IMR-90 (cell line): ENCODE results near the gene KDM1A. TPM values are rescaled to one million over a fixed set of nuclear protein-coding genes. Genes with fewer than 3 reads are reported as not detected.
A peak's percentile ranks its signal among the peaks of the same experiment; 100 is the strongest.

Experiments used
- ATAC-seq: fragments of 200-7000 bp; cut with Tn5 transposase; 2 replicates; pipeline ENCODE4 v1.9.1; 2020; ENCODE audit warnings: low read depth, mild to moderate bottlenecking, moderate library complexity
- BruUV-seq: library from RNA; stranded (reverse); fragments of 400-500 nt; replicated peaks from 2 replicates; lab custom pipeline; 2021; lab: Mats Ljungman, UMichigan
- CTCF ChIA-PET: fragments of 300-600 bp; formaldehyde crosslinking; extraction: SDS; loops from one replicate; lab custom pipeline; 2021; ENCODE audit warnings: antibody characterized with exemption; lab: Yijun Ruan, JAX
- POLR2A ChIA-PET: fragments of 300-600 bp; sonication (Branson Sonifier 250); formaldehyde crosslinking; loops from one replicate; lab custom pipeline; 2022; ENCODE audit warnings: antibody characterized with exemption; ENCODE audit not compliant: unreplicated experiment; lab: Charles Lee
- DNase-seq: peaks from one replicate; pipeline ENCODE4 v3.0.0; 2013
- H2AFZ ChIP-seq: replicated peaks from 2 replicates; pipeline ENCODE3; 2013; ENCODE audit warnings: low read length, mild to moderate bottlenecking; ENCODE audit not compliant: poor library complexity
- H2AK5ac ChIP-seq: 2 replicates; pipeline ENCODE4 v1.6.1; 2013; ENCODE audit warnings: low read depth, low read length, inconsistent platforms
- H2AK9ac ChIP-seq: replicated peaks from 2 replicates; pipeline ENCODE3; 2013; ENCODE audit warnings: mild to moderate bottlenecking, low read depth, low read length, moderate library complexity; ENCODE audit not compliant: poor library complexity
- H2BK120ac ChIP-seq: 2 replicates; pipeline ENCODE4 v1.6.1; 2013; ENCODE audit warnings: low read depth, low read length, inconsistent platforms
- H2BK15ac ChIP-seq: 3 replicates; pipeline ENCODE4 v1.6.1; 2013; ENCODE audit warnings: low read depth, low read length, inconsistent platforms
- H2BK20ac ChIP-seq: 2 replicates; pipeline ENCODE4 v1.6.1; 2013; ENCODE audit warnings: low read depth, mild to moderate bottlenecking, inconsistent platforms, low read length, moderate library complexity
- H2BK5ac ChIP-seq: 2 replicates; pipeline ENCODE4 v1.6.1; 2013; ENCODE audit warnings: mild to moderate bottlenecking, low read depth, low read length, inconsistent platforms; ENCODE audit not compliant: poor library complexity, severe bottlenecking
- H3K14ac ChIP-seq: replicated peaks from 2 replicates; pipeline ENCODE4 v1.6.1; 2013; ENCODE audit warnings: low read depth, low read length, inconsistent platforms
- H3K18ac ChIP-seq: 2 replicates; pipeline ENCODE4 v1.6.1; 2013; ENCODE audit warnings: low read depth, low read length, control low read depth
- H3K23ac ChIP-seq: 2 replicates; pipeline ENCODE4 v1.6.1; 2013; ENCODE audit warnings: low read depth, low read length, inconsistent platforms
- H3K27ac ChIP-seq: 2 replicates; pipeline ENCODE4 v1.5.1; 2013; ENCODE audit warnings: mild to moderate bottlenecking, control low read depth, low read length; ENCODE audit not compliant: insufficient read depth
- H3K27me3 ChIP-seq: 2 replicates; pipeline ENCODE4 v1.6.1; 2013; ENCODE audit warnings: low read length; ENCODE audit not compliant: control insufficient read depth, insufficient read depth
- H3K36me3 ChIP-seq: 2 replicates; pipeline ENCODE4 v1.6.1; 2013; ENCODE audit warnings: low read length, mixed read lengths; ENCODE audit not compliant: control insufficient read depth, insufficient read depth
- H3K4ac ChIP-seq: 2 replicates; pipeline ENCODE4 v1.6.1; 2013; ENCODE audit warnings: low read depth, low read length, inconsistent platforms
- H3K4me1 ChIP-seq: 2 replicates; pipeline ENCODE4 v1.6.1; 2013; ENCODE audit warnings: low read length, mixed read lengths; ENCODE audit not compliant: control insufficient read depth, insufficient read depth
- H3K4me2 ChIP-seq: 2 replicates; pipeline ENCODE4 v1.6.1; 2013; ENCODE audit warnings: low read depth, mild to moderate bottlenecking, control low read depth, low read length, moderate library complexity
- H3K4me3 ChIP-seq: 2 replicates; pipeline ENCODE4 v1.5.1; 2013; ENCODE audit warnings: low read depth, mild to moderate bottlenecking, control low read depth, low read length, moderate library complexity; ENCODE audit not compliant: insufficient read depth
- H3K56ac ChIP-seq: 2 replicates; pipeline ENCODE4 v1.6.1; 2013; ENCODE audit warnings: low read length, inconsistent platforms; ENCODE audit not compliant: insufficient read depth; ENCODE audit errors: extremely low read depth
- H3K79me1 ChIP-seq, 2 experiments: 2 replicates each; pipeline ENCODE4 v1.6.1; 2013; ENCODE audit warnings: low read length in 2 of 2, inconsistent platforms in 1 of 2, low read depth in 1 of 2
- H3K9ac ChIP-seq: 2 replicates; pipeline ENCODE4 v1.6.1; 2013; ENCODE audit warnings: low read depth, low read length, control low read depth
- H3K9me1 ChIP-seq: 2 replicates; pipeline ENCODE4 v1.6.1; 2013; ENCODE audit warnings: low read length, inconsistent platforms; ENCODE audit not compliant: insufficient read depth
- H3K9me3 ChIP-seq: 2 replicates; pipeline ENCODE4 v1.6.1; 2013; ENCODE audit warnings: low read length; ENCODE audit not compliant: control insufficient read depth, insufficient read depth
- H4K20me1 ChIP-seq: 2 replicates; pipeline ENCODE4 v1.6.1; 2013; ENCODE audit warnings: low read length, inconsistent platforms; ENCODE audit not compliant: insufficient read depth
- H4K5ac ChIP-seq: 2 replicates; pipeline ENCODE4 v1.6.1; 2013; ENCODE audit warnings: mild to moderate bottlenecking, low read depth, low read length, control low read depth
- H4K8ac ChIP-seq, 2 experiments: 2 replicates each; pipeline ENCODE4 v1.6.1; 2013; ENCODE audit warnings: low read depth in 2 of 2, low read length in 2 of 2, control low read depth in 1 of 2, inconsistent platforms in 1 of 2
- H4K91ac ChIP-seq: 2 replicates; pipeline ENCODE4 v1.6.1; 2013; ENCODE audit warnings: low read depth, low read length, inconsistent platforms; ENCODE audit not compliant: insufficient read depth
- BHLHE40 ChIP-seq: fragments of 150-350 bp; IDR thresholded peaks from 2 replicates; pipeline ENCODE4 v1.6.1; 2016; ENCODE audit warnings: mild to moderate bottlenecking, low read depth, low read length
- CEBPB ChIP-seq: IDR thresholded peaks from 2 replicates; pipeline ENCODE4 v1.6.1; 2012; ENCODE audit warnings: low read depth, low read length, improper control_type of control experiment
- CHD1 ChIP-seq: IDR thresholded peaks from 2 replicates; pipeline ENCODE4 v1.6.1; 2012; ENCODE audit warnings: low read depth, low read length, improper control_type of control experiment
- FOS ChIP-seq: fragments of 150-350 bp; IDR thresholded peaks from 2 replicates; pipeline ENCODE4 v1.6.1; 2016; ENCODE audit warnings: low read depth, low read length
- MAFK ChIP-seq: IDR thresholded peaks from 2 replicates; pipeline ENCODE4 v1.6.1; 2012; ENCODE audit warnings: low read depth, low read length, improper control_type of control experiment
- MAZ ChIP-seq: IDR thresholded peaks from 2 replicates; pipeline ENCODE4 v1.6.1; 2012; ENCODE audit warnings: low read depth, mild to moderate bottlenecking, low read length, improper control_type of control experiment, moderate library complexity, borderline replicate concordance
- MXI1 ChIP-seq: IDR thresholded peaks from 2 replicates; pipeline ENCODE4 v1.6.1; 2012; ENCODE audit warnings: low read depth, mild to moderate bottlenecking, low read length, moderate library complexity, borderline replicate concordance
- NFE2L2 ChIP-seq: fragments of 150-350 bp; IDR thresholded peaks from 2 replicates; pipeline ENCODE4 v1.6.1; 2016; ENCODE audit warnings: low read depth, mild to moderate bottlenecking, low read length
- POLR2A ChIP-seq: IDR thresholded peaks from 2 replicates; pipeline ENCODE4 v1.6.1; 2012; ENCODE audit warnings: mild to moderate bottlenecking, low read depth, low read length
- RAD21 ChIP-seq: IDR thresholded peaks from 2 replicates; pipeline ENCODE4 v1.6.1; 2012; ENCODE audit warnings: low read length, improper control_type of control experiment
- RCOR1 ChIP-seq: IDR thresholded peaks from 2 replicates; pipeline ENCODE4 v1.6.1; 2012; ENCODE audit warnings: mild to moderate bottlenecking, low read length, improper control_type of control experiment; ENCODE audit not compliant: insufficient replicate concordance
- RFX5 ChIP-seq: IDR thresholded peaks from 2 replicates; pipeline ENCODE4 v1.8.0; 2012; ENCODE audit warnings: low read depth, mild to moderate bottlenecking, low read length, moderate library complexity
- SMC3 ChIP-seq: fragments of 150-350 bp; IDR thresholded peaks from 2 replicates; pipeline ENCODE4 v1.6.1; 2016; ENCODE audit warnings: low read depth, mild to moderate bottlenecking, antibody characterized with exemption, low read length, moderate library complexity
- dilution Hi-C: fragments of 300-500 bp; cut with HindIII; formaldehyde crosslinking; loops from one replicate; pipeline ENCODE4 v1.14.3; 2018; ENCODE audit warnings: low sequenced_read_pairs; ENCODE audit not compliant: unreplicated experiment
- in situ Hi-C: fragments of 300-500 bp; cut with MboI; formaldehyde crosslinking; loops from 3 replicates; pipeline ENCODE4 v1.14.3; 2019; ENCODE audit warnings: low sequenced_read_pairs, inconsistent platforms, mixed read lengths
- intact Hi-C: fragments of 100-400 bp; cut with micrococcal nuclease; formaldehyde crosslinking; loops from 2 replicates; pipeline ENCODE4 v1.10.0; 2022
- polyA plus RNA-seq, 3 experiments: library from polyadenylated mRNA; depleted of rRNA; stranded (reverse); fragments of >200 nt; gene quantifications; 2 replicates each; pipeline ENCODE4 v1.2.3, GENCODE V29; 2012; ENCODE audit warnings: low replicate concordance in 1 of 3
- total RNA-seq: library from RNA; depleted of rRNA; stranded (reverse); fragments of >200 nt; gene quantifications from 2 replicates; pipeline ENCODE4 v1.2.3, GENCODE V29; 2012
- TF ChIP-seq, protein P1 (sequence below): fragments of 150-350 bp; IDR thresholded peaks from 2 replicates; pipeline ENCODE4 v1.6.1; 2016; ENCODE audit warnings: low read depth, mild to moderate bottlenecking, low read length, moderate library complexity, borderline replicate concordance
- TF ChIP-seq, protein P2 (sequence below): fragments of 150-350 bp; IDR thresholded peaks from 2 replicates; pipeline ENCODE4 v1.6.1; 2017; ENCODE audit warnings: mild to moderate bottlenecking, antibody characterized with exemption, low read length, low read depth
- TF ChIP-seq, protein P3 (sequence below): conservative IDR thresholded peaks from 2 replicates; pipeline ENCODE4 v1.5.1; 2012; ENCODE audit warnings: mild to moderate bottlenecking, low read depth, low read length, improper control_type of control experiment

The KDM1A gene
- total and polyA plus RNA-seq, 2 of the 4 experiments (the other 2 are of a cell fraction): 58.7 to 104 TPM

DNA sequence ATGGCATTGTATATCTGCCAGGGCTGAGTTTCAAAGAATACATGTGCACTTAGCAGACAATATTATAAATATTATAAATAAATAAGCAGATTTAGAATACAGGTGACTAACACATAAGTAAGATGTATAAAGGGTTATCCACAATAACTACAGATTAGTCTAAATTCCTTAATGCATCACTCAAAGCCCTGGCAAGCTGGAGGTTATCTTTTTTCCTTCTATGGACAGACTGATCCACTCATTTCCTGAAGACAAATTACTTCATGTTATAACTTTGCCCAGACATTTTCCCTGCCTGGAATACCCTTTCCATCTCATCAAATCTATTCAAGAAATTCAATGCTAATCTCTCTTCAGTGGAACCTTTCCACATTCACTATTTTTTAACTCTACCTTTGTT lies 110.6 kb downstream of the KDM1A start:
- DNase-seq: no peak
- intact Hi-C loops (loop anchor here (2.0 kb wide), 1 partner anchor 37 kb away; no protein-coding TSS in a partner anchor), in situ Hi-C loops (no loop called here), dilution Hi-C loops (no loop called here)
- Histone ChIP-seq H3K4ac (no peak overlapping the region), H3K23ac (no peak overlapping the region), H3K9me3 (no peaks in the 10 kb centered on the region), H3K27me3 (no peaks in the 10 kb centered on the region), H2AK5ac (no peak overlapping the region), H3K36me3 (peaks cover 4% of the 10 kb centered on the region; the same call in 1 of the 2 replicates), H3K27ac (no peak overlapping the region), H2AFZ (no peak overlapping the region), H3K4me2 (no peak overlapping the region), H2BK120ac (no peak overlapping the region), H3K9ac (no peak overlapping the region), H4K5ac (no peak overlapping the region), H4K8ac (no peak overlapping the region), H3K9me1 (peaks cover 17% of the 10 kb centered on the region), H3K14ac (no peak overlapping the region), H2BK15ac (no peak overlapping the region), H2BK20ac (no peak overlapping the region), H3K56ac (no peak overlapping the region), H3K4me3 (no peak overlapping the region), H4K20me1 (peaks cover 79% of the 10 kb centered on the region), H4K91ac (no peak overlapping the region), H3K18ac (no peak overlapping the region), H3K4me1 (peaks cover 10% of the 10 kb centered on the region; the same call in 1 of the 2 replicates), H3K79me1 (peaks cover 9 to 68% of the 10 kb centered on the region in 2 experiments), H2BK5ac (peak overlapping the region; percentile 33), H2AK9ac (no peak overlapping the region)
- CTCF ChIA-PET: no interaction called here
- no peak for ATAC-seq
- TF ChIP-seq POLR2A (no peak), NFE2L2 (no peak), RFX5 (no peak), MAZ (no peak), SMC3 (no peak), RAD21 (no peak), RCOR1 (no peak), CHD1 (no peak), CEBPB (no peak), MAFK (no peak), BHLHE40 (no peak), FOS (no peak), MXI1 (no peak)
- TF ChIP-seq, protein P1, sequence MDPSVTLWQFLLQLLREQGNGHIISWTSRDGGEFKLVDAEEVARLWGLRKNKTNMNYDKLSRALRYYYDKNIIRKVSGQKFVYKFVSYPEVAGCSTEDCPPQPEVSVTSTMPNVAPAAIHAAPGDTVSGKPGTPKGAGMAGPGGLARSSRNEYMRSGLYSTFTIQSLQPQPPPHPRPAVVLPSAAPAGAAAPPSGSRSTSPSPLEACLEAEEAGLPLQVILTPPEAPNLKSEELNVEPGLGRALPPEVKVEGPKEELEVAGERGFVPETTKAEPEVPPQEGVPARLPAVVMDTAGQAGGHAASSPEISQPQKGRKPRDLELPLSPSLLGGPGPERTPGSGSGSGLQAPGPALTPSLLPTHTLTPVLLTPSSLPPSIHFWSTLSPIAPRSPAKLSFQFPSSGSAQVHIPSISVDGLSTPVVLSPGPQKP: no peak
- TF ChIP-seq, protein P2, sequence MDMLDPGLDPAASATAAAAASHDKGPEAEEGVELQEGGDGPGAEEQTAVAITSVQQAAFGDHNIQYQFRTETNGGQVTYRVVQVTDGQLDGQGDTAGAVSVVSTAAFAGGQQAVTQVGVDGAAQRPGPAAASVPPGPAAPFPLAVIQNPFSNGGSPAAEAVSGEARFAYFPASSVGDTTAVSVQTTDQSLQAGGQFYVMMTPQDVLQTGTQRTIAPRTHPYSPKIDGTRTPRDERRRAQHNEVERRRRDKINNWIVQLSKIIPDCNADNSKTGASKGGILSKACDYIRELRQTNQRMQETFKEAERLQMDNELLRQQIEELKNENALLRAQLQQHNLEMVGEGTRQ: no peak
- TF ChIP-seq, protein P3, sequence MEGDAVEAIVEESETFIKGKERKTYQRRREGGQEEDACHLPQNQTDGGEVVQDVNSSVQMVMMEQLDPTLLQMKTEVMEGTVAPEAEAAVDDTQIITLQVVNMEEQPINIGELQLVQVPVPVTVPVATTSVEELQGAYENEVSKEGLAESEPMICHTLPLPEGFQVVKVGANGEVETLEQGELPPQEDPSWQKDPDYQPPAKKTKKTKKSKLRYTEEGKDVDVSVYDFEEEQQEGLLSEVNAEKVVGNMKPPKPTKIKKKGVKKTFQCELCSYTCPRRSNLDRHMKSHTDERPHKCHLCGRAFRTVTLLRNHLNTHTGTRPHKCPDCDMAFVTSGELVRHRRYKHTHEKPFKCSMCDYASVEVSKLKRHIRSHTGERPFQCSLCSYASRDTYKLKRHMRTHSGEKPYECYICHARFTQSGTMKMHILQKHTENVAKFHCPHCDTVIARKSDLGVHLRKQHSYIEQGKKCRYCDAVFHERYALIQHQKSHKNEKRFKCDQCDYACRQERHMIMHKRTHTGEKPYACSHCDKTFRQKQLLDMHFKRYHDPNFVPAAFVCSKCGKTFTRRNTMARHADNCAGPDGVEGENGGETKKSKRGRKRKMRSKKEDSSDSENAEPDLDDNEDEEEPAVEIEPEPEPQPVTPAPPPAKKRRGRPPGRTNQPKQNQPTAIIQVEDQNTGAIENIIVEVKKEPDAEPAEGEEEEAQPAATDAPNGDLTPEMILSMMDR: no peak
- POLR2A ChIA-PET: no interaction called here
- no TSS peak for BruUV-seq
